ENCODE measurements around the gene COL16A1.

COL16A1 gene

DNA sequence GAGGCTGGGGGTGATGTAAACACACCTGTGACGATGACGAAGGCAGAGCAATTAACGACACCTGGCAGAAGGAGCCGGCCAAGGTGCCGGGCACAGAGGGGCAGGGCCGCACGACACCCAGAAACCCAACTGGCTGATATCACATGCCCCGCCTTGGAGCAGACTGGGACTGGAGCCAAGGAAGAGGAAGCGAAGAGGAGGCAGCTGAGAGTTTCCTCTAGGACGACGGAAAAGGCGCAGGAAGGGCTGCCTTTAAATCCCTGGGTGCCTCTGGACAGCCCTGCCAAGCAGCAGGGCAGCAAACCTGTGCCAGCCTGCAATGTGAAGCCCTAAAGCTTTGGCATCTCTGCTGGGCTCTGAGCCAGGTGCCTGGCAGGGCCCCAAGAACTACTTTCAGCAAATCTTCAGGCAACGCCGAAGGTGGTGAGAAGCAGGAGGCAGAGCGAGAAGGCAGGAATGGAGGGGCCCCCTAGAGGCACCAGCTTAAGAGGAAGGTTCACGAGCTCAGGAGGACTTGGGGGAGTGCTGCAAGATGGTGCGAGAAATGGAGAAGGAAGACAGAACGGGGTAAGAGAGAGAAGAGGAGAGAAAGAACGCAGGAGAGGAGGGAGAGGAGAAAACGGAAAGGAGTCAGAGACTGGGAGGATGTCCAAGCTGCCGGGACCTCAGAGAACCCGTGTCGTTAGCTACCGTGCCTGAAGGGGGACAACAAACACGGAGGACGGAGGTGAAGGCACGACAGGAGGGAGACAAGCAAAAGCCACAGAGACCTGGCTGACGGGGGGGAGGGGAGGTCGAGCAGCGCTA is 33.8 kb downstream of the COL16A1 start:
- peaks cover 36% of the 10 kb centered on the region for H3K27me3 Mint-ChIP-seq
- ATAC-seq (peak; percentile 56), DNase-seq (peak; percentile 22 to 23)
- no peaks in the 10 kb centered on the region for H3K9me3 Mint-ChIP-seq
- H3K4me3 Mint-ChIP-seq, result peak overlapping the region; percentile 71 to 79
- peak overlapping the region; percentile 2 to 43 for H3K27ac Mint-ChIP-seq
- peaks cover 19% of the 10 kb centered on the region for H3K4me1 Mint-ChIP-seq

DNA sequence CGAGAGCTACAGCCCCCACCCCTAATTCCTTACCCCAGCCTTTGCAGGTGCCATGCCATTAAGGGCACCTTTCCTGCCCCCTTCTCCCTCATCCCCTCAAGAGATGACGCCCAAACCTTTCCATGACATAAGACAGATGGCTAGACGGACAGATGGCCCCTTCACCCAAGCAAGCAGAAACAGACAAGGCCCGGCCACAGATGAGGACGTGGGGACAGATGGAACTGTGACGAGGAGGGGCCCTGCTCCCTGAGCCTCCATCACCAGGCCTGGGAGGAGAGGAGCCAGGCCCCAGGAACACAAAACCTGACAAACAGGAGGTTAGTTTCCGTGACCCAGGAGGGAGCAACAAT is 34.4 kb downstream of the COL16A1 start:
- H3K27me3 Mint-ChIP-seq, result peaks cover 36% of the 10 kb centered on the region
- DNase-seq (no peak), ATAC-seq (no peak)
- H3K4me3 Mint-ChIP-seq, result peak overlapping the region; percentile 71 to 79
- H3K27ac Mint-ChIP-seq, result no peak overlapping the region
- no peaks in the 10 kb centered on the region for H3K9me3 Mint-ChIP-seq
- H3K4me1 Mint-ChIP-seq, result peaks cover 19% of the 10 kb centered on the region

DNA sequence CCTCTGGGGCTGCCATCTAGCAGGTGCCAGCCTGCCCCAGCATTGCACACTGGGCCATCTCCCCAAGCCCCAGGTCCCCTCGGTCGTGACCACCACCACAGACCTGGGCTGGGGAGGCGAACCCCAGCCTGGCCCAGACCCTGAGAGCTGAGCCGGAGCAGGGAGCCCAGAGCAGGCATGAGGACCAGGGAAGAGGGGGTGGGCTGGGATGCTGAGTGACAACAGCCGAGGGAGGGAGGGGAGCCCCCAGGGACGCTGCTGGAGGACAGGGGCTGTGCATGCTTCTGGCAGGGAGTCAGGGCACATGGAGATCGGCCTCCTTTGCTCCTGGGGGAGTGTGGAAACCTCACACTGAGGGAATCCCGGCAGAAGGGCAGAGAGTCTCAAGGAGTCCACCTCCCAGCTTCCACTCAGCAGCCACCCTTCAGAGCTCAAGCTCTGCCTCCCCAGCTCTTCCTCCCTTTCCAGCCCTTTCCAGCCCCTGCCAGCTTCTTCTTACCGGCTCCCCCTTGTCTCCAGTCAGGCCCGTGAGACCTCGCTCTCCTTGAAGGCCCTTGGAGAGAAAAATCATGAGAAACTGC is 35.4 kb downstream of the COL16A1 start:
- Mint-ChIP-seq H3K4me3 (no peak overlapping the region), H3K4me1 (peaks cover 19% of the 10 kb centered on the region), H3K27me3 (peaks cover 36% of the 10 kb centered on the region), H3K9me3 (no peaks in the 10 kb centered on the region), H3K27ac (no peak overlapping the region)
- no peak for ATAC-seq
- no peak for DNase-seq

DNA sequence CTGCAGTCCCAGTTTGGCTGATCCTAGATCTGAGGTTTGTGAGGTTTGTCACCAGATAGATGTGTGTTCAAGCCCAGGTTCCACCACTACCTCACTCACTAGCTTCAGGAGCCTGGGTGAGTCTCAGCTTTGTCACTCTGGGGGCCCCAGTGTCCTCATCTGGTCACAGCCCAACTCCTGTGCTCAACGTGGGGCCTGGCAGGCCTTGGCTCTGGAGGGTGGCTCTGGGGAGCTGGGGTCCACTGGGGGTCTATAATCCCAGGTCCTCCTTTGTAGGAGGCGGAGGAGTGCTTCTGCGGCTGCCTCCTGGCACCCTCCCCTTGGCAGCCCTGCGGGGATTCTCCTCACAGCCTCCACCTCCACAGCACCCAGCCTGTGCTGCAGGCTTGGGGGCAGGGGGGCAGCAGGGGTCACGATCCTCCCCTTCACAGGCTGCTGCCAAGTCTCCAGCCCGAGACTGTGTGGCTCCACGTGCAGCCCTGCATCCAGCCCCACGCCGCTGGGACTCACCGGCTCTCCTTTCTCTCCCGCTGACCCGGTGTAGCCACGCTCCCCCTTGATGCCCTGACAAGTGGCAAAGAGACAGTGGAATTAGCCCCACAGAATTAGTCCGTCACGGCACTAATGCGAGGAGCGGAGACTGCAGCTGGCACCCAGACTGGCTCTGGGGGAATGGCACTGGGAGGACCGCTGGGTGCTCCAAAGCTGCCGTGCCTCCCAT is 36.6 kb downstream of the COL16A1 start:
- no peak for ATAC-seq
- Mint-ChIP-seq H3K4me3 (no peak overlapping the region), H3K27me3 (peaks cover 43% of the 10 kb centered on the region)

DNA sequence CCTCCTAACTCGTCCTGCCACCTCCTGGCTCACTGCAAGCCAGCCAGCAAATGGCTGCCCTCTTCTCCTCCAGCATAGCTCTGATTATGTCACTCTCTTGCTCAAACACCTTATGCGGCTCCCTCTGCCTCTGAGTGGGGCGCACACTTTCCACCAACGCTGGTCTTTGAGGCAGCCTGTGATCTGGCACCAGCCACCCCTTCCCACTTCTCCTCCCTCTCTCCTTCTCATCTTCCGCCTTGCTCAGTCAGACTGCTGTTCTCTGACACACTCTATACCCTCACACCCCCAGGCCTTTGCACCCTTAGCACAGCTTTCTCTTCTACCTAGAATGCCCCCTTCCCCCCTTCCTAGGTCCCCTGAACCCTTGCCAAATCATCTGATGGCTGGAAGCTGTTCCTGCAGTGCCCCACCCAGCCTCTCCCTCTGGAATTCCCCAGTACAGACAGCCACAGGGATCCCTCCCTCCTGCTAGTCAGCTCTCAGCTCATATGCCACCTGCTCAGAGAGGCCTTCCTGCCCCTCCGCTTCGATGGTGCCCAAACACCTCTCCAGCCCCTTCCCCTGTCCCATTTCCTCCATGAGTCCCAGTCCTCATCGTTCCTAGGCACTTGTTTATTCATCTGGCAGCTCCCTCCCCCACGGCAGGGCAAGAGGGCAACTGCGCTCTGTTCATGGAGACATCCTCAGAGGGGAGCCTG is 37.4 kb downstream of the COL16A1 start:
- ATAC-seq, result no peak
- peaks cover 40% of the 10 kb centered on the region for H3K27me3 Mint-ChIP-seq
- no peak for DNase-seq
- peak overlapping the region in 1 of 2 donors; percentile 75 for H3K27ac Mint-ChIP-seq
- H3K4me1 Mint-ChIP-seq, result peaks cover 19% of the 10 kb centered on the region
- H3K9me3 Mint-ChIP-seq, result no peaks in the 10 kb centered on the region
- H3K4me3 Mint-ChIP-seq, result no peak overlapping the region

More for the DNA sequence above, 36.6 kb downstream of the COL16A1 start:
- H3K4me1 Mint-ChIP-seq, result peaks cover 19% of the 10 kb centered on the region
- no peak overlapping the region for H3K27ac Mint-ChIP-seq
- H3K9me3 Mint-ChIP-seq, result no peaks in the 10 kb centered on the region
- DNase-seq, result no peak

DNA sequence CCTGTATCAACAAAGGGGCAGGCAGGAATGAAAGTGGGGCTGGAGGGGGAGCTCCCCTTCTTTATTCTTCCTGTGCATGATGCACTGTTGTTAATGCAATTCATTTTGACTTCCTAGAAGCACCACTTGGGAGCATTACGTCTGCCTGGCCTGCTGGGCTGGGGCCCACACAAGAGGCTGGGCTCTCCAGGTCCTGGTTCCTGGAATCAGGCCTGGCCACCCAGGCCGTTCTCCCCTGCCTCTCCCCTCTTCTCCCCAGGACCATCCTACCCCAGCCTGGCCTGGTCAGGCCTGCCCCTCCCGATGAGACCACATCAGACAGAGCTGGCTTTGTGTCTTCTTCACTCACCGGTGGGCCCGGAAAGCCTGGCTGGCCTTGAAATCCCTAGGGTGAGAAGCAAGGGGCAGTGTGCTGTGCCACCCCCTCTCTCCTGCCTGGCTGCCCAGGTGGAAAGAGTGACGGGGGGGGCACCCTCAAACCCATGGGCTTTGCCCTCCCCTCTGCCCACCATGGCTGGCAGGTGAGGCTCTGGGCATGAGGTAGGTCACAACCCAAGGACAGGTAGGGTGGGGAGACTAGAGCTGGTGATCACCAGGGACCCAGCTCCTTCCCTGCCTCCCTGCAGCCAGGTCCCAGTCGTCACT is 38.5 kb downstream of the COL16A1 start:
- H3K9me3 Mint-ChIP-seq, result no peaks in the 10 kb centered on the region
- no peak overlapping the region for H3K4me3 Mint-ChIP-seq
- H3K4me1 Mint-ChIP-seq, result peaks cover 11% of the 10 kb centered on the region
- DNase-seq (no peak), ATAC-seq (no peak)
- H3K27ac Mint-ChIP-seq, result no peak overlapping the region
- peaks cover 30% of the 10 kb centered on the region for H3K27me3 Mint-ChIP-seq

DNA sequence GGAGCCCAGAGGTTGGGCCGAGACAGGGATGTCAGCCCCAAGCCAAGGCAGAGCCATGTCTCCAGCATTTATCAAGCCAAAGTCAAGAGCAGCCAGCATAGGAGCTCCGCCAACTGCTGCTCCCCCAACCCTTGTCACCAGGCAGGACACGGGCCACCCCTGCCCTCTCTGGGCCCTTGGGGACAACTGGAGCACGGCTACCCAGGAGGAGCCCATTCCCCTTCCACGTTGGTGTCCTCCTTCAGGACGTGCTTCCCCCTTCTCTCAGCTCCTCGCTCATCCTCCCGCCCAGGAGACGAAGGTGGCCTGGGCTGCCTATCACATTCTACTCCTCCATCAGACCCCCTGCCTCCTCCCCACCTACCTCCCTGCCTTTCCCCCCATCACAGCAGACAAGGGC is 39.3 kb downstream of the COL16A1 start:
- Mint-ChIP-seq H3K4me1 (peaks cover 3% of the 10 kb centered on the region), H3K27me3 (peaks cover 22% of the 10 kb centered on the region), H3K4me3 (no peak overlapping the region), H3K9me3 (no peaks in the 10 kb centered on the region), H3K27ac (peak overlapping the region in 1 of 2 donors; percentile 34)
- ATAC-seq, result no peak
- no peak for DNase-seq

DNA sequence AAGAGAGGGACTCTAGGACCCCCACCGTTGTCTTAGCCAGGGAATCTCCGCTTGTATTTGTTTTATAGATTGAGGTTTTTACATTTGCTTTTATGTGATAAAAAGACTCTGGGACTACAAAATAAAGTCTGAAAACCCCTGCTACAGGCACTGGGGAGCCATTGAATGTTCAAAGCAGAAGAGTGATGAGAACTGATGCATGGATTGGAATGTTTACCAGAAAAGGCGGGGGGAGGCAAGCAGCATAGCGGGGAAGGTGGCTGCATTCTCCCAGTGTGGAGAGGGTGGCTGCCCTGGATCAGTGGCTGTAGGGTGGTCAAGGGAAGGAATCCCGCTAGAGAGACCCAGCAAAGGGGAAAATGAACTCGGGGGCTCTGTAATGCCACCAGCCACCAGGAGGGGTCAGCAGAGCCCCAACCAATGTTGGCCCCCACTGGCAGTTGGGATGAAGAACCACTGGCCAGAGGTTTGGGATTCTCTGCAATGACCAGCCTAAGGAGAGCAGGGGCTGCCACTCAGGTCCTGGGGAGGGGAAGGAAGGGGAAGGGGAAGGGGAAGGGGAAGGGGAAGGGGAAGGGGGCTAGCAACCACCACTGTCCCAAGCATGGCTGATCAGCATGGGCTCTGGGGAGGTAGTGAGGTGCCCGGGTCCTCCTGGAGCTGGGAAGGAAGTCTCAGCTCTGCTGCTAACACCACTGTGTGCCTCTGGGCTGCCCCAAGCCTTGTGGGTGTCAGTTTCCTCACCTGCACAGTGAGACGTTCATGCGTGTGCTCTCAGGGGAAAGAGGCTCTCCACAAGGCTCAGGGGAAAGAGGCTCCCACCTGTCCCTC is 40.0 kb downstream of the COL16A1 start:
- Mint-ChIP-seq H3K27me3 (peaks cover 15% of the 10 kb centered on the region), H3K27ac (no peak overlapping the region), H3K4me3 (no peak overlapping the region), H3K9me3 (no peaks in the 10 kb centered on the region), H3K4me1 (no peaks in the 10 kb centered on the region)
- DNase-seq (peak; percentile 53 to 56), ATAC-seq (peak; percentile 23)

DNA sequence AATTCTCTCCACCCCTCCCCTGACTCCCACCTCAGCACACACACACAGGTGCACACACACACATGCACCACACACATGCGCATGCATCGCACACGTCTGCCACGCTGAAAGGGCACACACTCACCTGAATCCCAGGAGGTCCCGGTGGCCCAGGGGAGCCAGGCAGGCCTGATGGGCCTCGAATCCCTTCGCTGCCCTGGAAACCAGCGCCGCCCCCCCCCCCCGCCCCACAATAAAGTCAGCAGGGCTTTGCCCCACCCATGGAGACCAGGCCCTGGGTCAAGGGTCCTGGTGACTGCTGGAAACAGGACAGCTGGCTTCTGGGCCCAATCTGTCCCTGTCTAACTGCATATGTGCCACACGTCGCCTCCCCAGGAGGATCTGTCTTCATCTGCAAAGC is 41.4 kb downstream of the COL16A1 start:
- peaks cover 8% of the 10 kb centered on the region for H3K27me3 Mint-ChIP-seq
- H3K4me3 Mint-ChIP-seq, result no peak overlapping the region
- H3K27ac Mint-ChIP-seq, result no peak overlapping the region
- ATAC-seq (no peak), DNase-seq (no peak)
- H3K9me3 Mint-ChIP-seq, result no peaks in the 10 kb centered on the region
- H3K4me1 Mint-ChIP-seq, result no peaks in the 10 kb centered on the region

DNA sequence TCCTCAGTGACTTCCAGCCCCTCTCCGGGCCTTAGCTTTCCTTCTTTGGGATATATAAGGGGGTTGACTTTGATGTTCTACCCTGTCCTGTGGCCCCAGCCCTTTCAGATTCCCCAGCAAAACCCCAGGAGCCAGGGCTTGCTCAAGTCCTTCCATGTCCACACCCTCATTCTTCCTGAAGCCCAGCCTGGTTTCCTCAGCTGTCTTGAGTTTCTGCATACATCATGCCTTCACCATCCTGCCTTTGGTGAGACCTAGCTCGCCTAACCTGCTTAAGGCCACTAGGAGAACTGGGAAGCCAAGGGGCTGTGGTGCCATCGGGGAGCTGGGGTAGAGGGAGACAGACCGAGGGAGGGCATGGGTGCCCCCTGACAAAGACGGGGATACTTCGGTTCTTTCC is 42.0 kb downstream of the COL16A1 start:
- DNase-seq, result no peak
- Mint-ChIP-seq H3K4me3 (no peak overlapping the region), H3K4me1 (no peaks in the 10 kb centered on the region), H3K9me3 (no peaks in the 10 kb centered on the region), H3K27me3 (peaks cover 8% of the 10 kb centered on the region), H3K27ac (no peak overlapping the region)
- no peak for ATAC-seq

DNA sequence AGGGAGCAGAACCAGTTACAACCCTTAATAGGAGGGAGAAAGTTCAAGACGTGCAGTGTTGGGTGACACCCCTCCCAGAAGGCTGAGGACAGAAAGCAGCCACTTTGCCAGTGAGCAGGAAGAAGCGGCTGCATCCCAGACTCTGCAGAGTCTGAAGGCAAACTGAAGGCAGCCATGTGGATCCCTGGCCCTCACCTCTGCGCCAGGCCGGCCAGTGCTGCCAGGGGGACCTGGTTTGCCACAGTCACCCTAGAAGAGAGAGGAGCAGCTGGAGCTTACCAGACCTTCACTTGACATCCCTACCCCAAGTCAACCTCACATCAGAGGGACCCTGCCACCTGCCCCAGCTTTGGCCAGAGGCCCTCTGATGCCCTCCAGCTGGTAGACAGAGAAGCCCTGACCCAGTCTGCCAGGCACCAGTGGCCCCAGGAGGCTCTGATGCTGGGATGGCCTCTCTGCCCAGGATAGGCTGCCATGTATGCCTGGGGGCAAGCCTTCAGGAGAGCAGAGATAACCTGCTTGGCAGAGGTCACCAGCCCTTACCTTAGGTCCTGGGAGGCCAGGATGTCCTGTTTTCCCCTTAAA is 42.9 kb downstream of the COL16A1 start:
- H3K4me1 Mint-ChIP-seq, result no peaks in the 10 kb centered on the region
- no peak for DNase-seq
- H3K9me3 Mint-ChIP-seq, result no peaks in the 10 kb centered on the region
- no peak overlapping the region for H3K4me3 Mint-ChIP-seq
- no peak for ATAC-seq
- peaks cover 8% of the 10 kb centered on the region for H3K27me3 Mint-ChIP-seq
- H3K27ac Mint-ChIP-seq, result no peak overlapping the region

DNA sequence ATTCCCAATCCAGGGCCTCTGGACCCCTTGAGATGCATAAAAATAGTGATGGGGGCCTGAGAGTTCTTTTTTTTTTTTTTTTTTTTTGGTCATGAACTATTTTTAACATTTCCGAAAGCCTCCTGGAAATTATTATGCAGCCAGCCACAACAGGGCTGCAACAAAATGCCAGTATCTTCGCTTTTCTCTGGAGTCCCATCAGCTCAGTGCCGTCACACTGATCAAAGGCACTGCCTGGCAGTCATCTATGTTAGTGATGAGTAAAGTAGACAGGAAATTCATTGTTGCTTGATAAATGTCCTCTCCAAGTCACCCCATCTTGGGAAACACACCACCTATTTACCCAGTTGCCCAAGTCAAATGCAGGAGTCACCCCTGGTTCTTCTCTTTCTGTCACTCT is 43.9 kb downstream of the COL16A1 start:
- ATAC-seq (no peak), DNase-seq (no peak)
- H3K4me3 Mint-ChIP-seq, result no peak overlapping the region
- H3K4me1 Mint-ChIP-seq, result no peaks in the 10 kb centered on the region
- H3K27me3 Mint-ChIP-seq, result peaks cover 8% of the 10 kb centered on the region
- no peaks in the 10 kb centered on the region for H3K9me3 Mint-ChIP-seq
- no peak overlapping the region for H3K27ac Mint-ChIP-seq

DNA sequence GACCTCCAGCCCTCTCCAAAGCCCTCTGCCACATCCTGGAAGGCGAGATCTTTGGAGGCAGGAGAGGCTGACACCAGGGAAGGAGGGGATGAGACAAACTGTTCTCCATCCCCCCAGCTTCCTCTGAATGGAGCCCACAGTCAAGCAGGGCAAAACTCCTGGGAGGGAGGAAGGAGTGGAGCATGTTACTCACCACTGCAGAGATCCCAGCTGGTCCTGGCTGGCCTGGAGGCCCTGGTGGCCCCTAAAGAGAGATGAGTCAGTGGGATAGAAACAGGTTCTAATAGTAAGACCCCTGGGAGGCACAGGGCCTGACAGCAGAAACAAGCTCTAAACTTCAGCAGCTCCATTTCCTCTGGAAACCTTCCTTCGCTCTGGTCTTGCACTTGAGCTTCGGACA is 45.1 kb downstream of the COL16A1 start:
- Mint-ChIP-seq H3K27me3 (peaks cover 8% of the 10 kb centered on the region), H3K27ac (peak overlapping the region in 1 of 2 donors; percentile 20), H3K4me3 (no peak overlapping the region), H3K9me3 (no peaks in the 10 kb centered on the region), H3K4me1 (no peaks in the 10 kb centered on the region)
- ATAC-seq (no peak), DNase-seq (no peak)

DNA sequence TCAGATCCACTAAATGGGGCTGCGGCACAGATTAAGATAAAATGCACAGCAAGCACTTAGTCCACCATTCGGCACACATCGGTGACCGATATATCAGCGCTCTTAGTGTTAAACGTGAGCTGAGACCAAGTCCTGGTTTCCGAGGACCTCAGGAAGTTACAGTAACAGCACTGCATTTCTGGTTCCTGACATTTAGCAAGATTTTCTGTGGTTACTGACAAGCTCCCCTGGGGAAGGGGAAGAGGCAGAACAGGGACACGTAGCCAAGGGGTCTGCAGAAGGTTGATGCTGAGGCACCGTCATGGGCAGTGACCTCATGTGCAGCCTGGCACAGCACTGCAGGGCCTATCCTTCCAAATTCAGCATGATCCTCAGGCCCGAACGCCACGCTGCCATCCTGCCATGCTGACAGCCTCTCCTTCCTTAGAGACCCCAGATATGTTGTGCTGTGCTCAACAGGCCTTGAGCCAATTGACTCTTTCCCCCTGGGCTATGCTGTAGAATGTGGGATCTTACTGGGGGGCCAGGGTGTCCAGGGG is 45.8 kb downstream of the COL16A1 start:
- no peak for DNase-seq
- no peak for ATAC-seq
- no peaks in the 10 kb centered on the region for H3K9me3 Mint-ChIP-seq
- no peak overlapping the region for H3K27ac Mint-ChIP-seq
- H3K27me3 Mint-ChIP-seq, result peaks cover 5% of the 10 kb centered on the region
- H3K4me1 Mint-ChIP-seq, result no peaks in the 10 kb centered on the region
- no peak overlapping the region for H3K4me3 Mint-ChIP-seq

Data from stimulated activated naive CD8-positive, alpha-beta T cell treated with anti-CD3 and anti-CD28 coated beads, Interleukin-15, amount 100 ng/mL, for 72 hours (primary cell).